ENCODE measurements around the gene PYGM. TPM values are rescaled to one million over a fixed set of nuclear protein-coding genes. Genes with fewer than 3 reads are reported as not detected.

PYGM gene
- total and polyA plus RNA-seq, 2 donors (not counting 1 experiment from before 2014, with no cell fraction given) = 0.50 to 1.9 TPM

- H2AFZ ChIP-seq (ENCODE audit: low read length) = no peak overlapping the region
- H3K4me3 ChIP-seq (replicated peaks in 1 of 4; ENCODE audit: control extremely low read depth in 1 of 4, insufficient read depth in 1 of 4, low read depth in 3 of 4, low read length in 4 of 4) = no peak overlapping the region
- no peaks in the 10 kb centered on the region for H3K4me1 ChIP-seq (ENCODE audit: control insufficient read depth, extremely low read depth, insufficient read depth, low read length)
- no peaks in the 10 kb centered on the region for H3K36me3 ChIP-seq (ENCODE audit: control insufficient read depth, insufficient read depth, low read length)
- H3K9ac ChIP-seq (ENCODE audit: insufficient read depth, low read length) = no peak overlapping the region
- no peaks in the 10 kb centered on the region for H3K79me2 ChIP-seq (ENCODE audit: control insufficient read depth, insufficient read depth, low read length)
- no peaks in the 10 kb centered on the region for H4K20me1 ChIP-seq (ENCODE audit: control insufficient read depth, extremely low read depth, insufficient read depth, low read length)
- TF ChIP-seq EZH2 (IDR thresholded peaks at IDR 0.05; ENCODE audit: low read length, missing control alignments) = no peak
- TF ChIP-seq, protein P1, sequence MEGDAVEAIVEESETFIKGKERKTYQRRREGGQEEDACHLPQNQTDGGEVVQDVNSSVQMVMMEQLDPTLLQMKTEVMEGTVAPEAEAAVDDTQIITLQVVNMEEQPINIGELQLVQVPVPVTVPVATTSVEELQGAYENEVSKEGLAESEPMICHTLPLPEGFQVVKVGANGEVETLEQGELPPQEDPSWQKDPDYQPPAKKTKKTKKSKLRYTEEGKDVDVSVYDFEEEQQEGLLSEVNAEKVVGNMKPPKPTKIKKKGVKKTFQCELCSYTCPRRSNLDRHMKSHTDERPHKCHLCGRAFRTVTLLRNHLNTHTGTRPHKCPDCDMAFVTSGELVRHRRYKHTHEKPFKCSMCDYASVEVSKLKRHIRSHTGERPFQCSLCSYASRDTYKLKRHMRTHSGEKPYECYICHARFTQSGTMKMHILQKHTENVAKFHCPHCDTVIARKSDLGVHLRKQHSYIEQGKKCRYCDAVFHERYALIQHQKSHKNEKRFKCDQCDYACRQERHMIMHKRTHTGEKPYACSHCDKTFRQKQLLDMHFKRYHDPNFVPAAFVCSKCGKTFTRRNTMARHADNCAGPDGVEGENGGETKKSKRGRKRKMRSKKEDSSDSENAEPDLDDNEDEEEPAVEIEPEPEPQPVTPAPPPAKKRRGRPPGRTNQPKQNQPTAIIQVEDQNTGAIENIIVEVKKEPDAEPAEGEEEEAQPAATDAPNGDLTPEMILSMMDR (conservative IDR thresholded peaks at IDR 0.05 in 1 of 2, IDR thresholded peaks at IDR 0.05 in 1 of 2; ENCODE audit: low read depth in 1 of 2, low read length in 2 of 2) = no peak
- H3K27me3 ChIP-seq (ENCODE audit: control insufficient read depth, insufficient read depth, low read length) = no peaks in the 10 kb centered on the region
- H3K4me2 ChIP-seq (ENCODE audit: extremely low read depth, insufficient read depth, low read length) = no peak overlapping the region
- DNase-seq (ENCODE audit: low read depth in 2 of 2) = no peak
- H3K27ac ChIP-seq (ENCODE audit: insufficient read depth, low read length) = no peak overlapping the region
- H3K9me3 ChIP-seq (ENCODE audit: control insufficient read depth, insufficient read depth, low read depth, low read length) = no peaks in the 10 kb centered on the region
Measured at GRCh38 chr11:64788321-64789215, 28.8 kb upstream of the PYGM start.

- Histone ChIP-seq H3K4me1 (ENCODE audit: control insufficient read depth, extremely low read depth, insufficient read depth, low read length) (no peaks in the 10 kb centered on the region), H3K4me2 (ENCODE audit: extremely low read depth, insufficient read depth, low read length) (no peak overlapping the region), H4K20me1 (ENCODE audit: control insufficient read depth, extremely low read depth, insufficient read depth, low read length) (no peaks in the 10 kb centered on the region), H2AFZ (ENCODE audit: low read length) (no peak overlapping the region), H3K27me3 (ENCODE audit: control insufficient read depth, insufficient read depth, low read length) (no peaks in the 10 kb centered on the region), H3K9me3 (ENCODE audit: control insufficient read depth, insufficient read depth, low read depth, low read length) (no peaks in the 10 kb centered on the region), H3K36me3 (ENCODE audit: control insufficient read depth, insufficient read depth, low read length) (no peaks in the 10 kb centered on the region), H3K79me2 (ENCODE audit: control insufficient read depth, insufficient read depth, low read length) (no peaks in the 10 kb centered on the region), H3K27ac (ENCODE audit: insufficient read depth, low read length) (no peak overlapping the region), H3K9ac (ENCODE audit: insufficient read depth, low read length) (no peak overlapping the region), H3K4me3 (replicated peaks in 1 of 4; ENCODE audit: control extremely low read depth in 1 of 4, insufficient read depth in 1 of 4, low read depth in 3 of 4, low read length in 4 of 4) (no peak overlapping the region)
- no peak for TF ChIP-seq EZH2 (IDR thresholded peaks at IDR 0.05; ENCODE audit: low read length, missing control alignments)
- TF ChIP-seq, protein P1 (conservative IDR thresholded peaks at IDR 0.05 in 1 of 2, IDR thresholded peaks at IDR 0.05 in 1 of 2; ENCODE audit: low read depth in 1 of 2, low read length in 2 of 2) = peak; percentile 73 to 88
- peak; percentile 25 to 50 for DNase-seq (ENCODE audit: low read depth in 2 of 2)
Measured at GRCh38 chr11:64787526-64788320, 27.9 kb upstream of the PYGM start.

DNA sequence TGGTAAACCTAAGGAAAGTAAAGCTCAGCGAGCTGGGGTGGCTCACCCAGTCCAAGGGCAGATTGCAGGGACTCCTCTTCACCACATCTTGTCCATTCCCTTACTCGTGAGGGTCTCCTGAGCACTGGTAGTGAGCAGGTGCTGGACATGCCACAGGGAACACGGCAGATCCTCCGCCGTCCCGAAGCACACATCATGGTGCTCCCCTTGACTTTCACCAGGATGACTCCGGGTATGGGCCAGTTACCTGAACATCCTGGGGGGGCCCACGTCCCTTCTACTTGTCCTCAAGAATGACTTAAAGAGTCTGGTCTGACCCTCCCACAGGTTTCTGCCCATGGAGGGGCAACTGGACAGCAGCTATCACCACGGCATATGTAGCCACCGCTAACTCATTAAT is 26.5 kb upstream of the PYGM start:
- Histone ChIP-seq H3K9me3 (ENCODE audit: control insufficient read depth, insufficient read depth, low read depth, low read length) (no peaks in the 10 kb centered on the region), H3K27me3 (ENCODE audit: control insufficient read depth, insufficient read depth, low read length) (no peaks in the 10 kb centered on the region), H3K4me1 (ENCODE audit: control insufficient read depth, extremely low read depth, insufficient read depth, low read length) (no peaks in the 10 kb centered on the region), H4K20me1 (ENCODE audit: control insufficient read depth, extremely low read depth, insufficient read depth, low read length) (no peaks in the 10 kb centered on the region), H3K27ac (ENCODE audit: insufficient read depth, low read length) (no peak overlapping the region), H3K4me2 (ENCODE audit: extremely low read depth, insufficient read depth, low read length) (no peak overlapping the region), H3K4me3 (replicated peaks in 1 of 4; ENCODE audit: control extremely low read depth in 1 of 4, insufficient read depth in 1 of 4, low read depth in 3 of 4, low read length in 4 of 4) (no peak overlapping the region), H3K36me3 (ENCODE audit: control insufficient read depth, insufficient read depth, low read length) (no peaks in the 10 kb centered on the region), H3K79me2 (ENCODE audit: control insufficient read depth, insufficient read depth, low read length) (no peaks in the 10 kb centered on the region), H3K9ac (ENCODE audit: insufficient read depth, low read length) (no peak overlapping the region), H2AFZ (ENCODE audit: low read length) (no peak overlapping the region)
- no peak for TF ChIP-seq EZH2 (IDR thresholded peaks at IDR 0.05; ENCODE audit: low read length, missing control alignments)
- TF ChIP-seq, protein P1 (conservative IDR thresholded peaks at IDR 0.05 in 1 of 2, IDR thresholded peaks at IDR 0.05 in 1 of 2; ENCODE audit: low read depth in 1 of 2, low read length in 2 of 2) = no peak
- no peak for DNase-seq (ENCODE audit: low read depth in 2 of 2)

Data from fibroblast of lung (primary cell).